Measurements from ENCODE around the gene ARRDC2. TPM values are rescaled to one million over a fixed set of nuclear protein-coding genes. Genes with fewer than 3 reads are reported as not detected.

ARRDC2 gene
- total and polyA plus RNA-seq, 2 of the 13 experiments (the other 11 are each of a cell fraction or from before 2014, with no cell fraction given), result 2.1 to 3.4 TPM

- TF ChIP-seq STAG1 (CRISPR knock-in tag; IDR thresholded peaks at IDR 0.05) (peak; percentile 98), REPIN1 (CRISPR knock-in tag; IDR thresholded peaks at IDR 0.05; ENCODE audit: borderline replicate concordance, low read depth) (peak; percentile 70; the same call in 1 of the 2 replicates), NR2F6 (IDR thresholded peaks at IDR 0.05) (no peak; the same call in 1 of the 2 replicates), NR2F6 (CRISPR knock-in tag; IDR thresholded peaks at IDR 0.05) (peak; percentile 58; the same call in 1 of the 2 replicates)
Observed at GRCh38 chr19:17996826-17997316, 11.1 kb upstream of the ARRDC2 start (continued).

DNA sequence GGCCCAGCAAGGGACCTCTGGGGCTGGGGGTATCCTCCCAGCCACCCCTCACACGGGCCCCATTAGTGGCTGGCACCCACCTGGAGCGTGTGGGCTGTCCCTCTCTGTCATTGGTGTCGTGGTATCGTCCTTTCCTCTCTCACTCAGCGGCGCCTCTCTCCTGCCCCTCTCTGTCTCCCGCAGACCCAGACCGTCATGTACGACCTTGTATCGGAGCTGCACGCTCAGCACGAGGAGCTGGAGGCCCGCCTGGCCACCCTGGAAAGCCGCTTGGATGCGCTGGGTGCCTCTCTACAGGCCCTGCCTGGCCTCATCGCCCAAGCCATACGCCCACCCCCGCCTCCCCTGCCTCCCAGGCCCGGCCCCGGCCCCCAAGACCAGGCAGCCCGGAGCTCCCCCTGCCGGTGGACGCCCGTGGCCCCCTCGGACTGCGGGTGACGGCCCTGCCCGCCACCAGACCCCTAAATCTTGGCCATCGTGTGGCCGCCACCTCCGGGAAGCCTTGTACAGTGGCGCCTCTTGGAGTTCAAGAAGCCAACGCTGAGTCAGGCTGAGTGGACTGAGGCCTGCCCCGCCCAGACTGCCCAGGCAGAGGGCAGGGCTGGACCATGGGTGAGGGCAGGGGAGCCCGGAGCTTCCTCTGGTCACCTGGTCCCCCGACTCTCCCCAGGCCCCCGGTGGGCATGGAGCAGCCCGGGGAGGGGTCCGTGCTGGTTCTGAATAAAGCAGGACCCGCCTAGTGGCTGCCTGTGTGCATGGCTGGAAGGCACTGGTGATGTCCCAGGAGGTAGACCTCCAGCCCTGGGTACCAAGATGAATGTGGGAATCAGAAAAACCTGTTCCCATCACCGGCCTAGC, 9.8 kb upstream of the ARRDC2 start:
- ATAC-seq, result peak; percentile 72
- no peak for TF ChIP-seq ARID2 (CRISPR knock-in tag; IDR thresholded peaks at IDR 0.05; ENCODE audit: borderline replicate concordance)
- TF ChIP-seq MIXL1 (CRISPR knock-in tag; IDR thresholded peaks at IDR 0.05), result no peak
- peak; percentile 16; the same call in 1 of the 2 replicates for TF ChIP-seq STAG1 (CRISPR knock-in tag; IDR thresholded peaks at IDR 0.05)
- no peak for TF ChIP-seq MXD4 (CRISPR knock-in tag; IDR thresholded peaks at IDR 0.05)
- no peak for TF ChIP-seq ZNF572 (CRISPR knock-in tag; IDR thresholded peaks at IDR 0.05)
- no peak for TF ChIP-seq POLR2A (IDR thresholded peaks at IDR 0.05; ENCODE audit: insufficient read depth in 1 of 2, low read depth in 2 of 2, low read length in 2 of 2)
- TF ChIP-seq ESRRA (CRISPR knock-in tag; IDR thresholded peaks at IDR 0.05; ENCODE audit: low read depth), result no peak
- TF ChIP-seq, protein P1, sequence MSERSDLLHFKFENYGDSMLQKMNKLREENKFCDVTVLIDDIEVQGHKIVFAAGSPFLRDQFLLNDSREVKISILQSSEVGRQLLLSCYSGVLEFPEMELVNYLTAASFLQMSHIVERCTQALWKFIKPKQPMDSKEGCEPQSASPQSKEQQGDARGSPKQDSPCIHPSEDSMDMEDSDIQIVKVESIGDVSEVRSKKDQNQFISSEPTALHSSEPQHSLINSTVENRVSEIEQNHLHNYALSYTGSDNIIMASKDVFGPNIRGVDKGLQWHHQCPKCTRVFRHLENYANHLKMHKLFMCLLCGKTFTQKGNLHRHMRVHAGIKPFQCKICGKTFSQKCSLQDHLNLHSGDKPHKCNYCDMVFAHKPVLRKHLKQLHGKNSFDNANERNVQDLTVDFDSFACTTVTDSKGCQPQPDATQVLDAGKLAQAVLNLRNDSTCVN (CRISPR knock-in tag; IDR thresholded peaks at IDR 0.05; ENCODE audit: borderline replicate concordance), result no peak
- no peak for TF ChIP-seq EEA1 (CRISPR knock-in tag; IDR thresholded peaks at IDR 0.05; ENCODE audit: borderline replicate concordance)
- TF ChIP-seq ZBTB21 (CRISPR knock-in tag; IDR thresholded peaks at IDR 0.05), result no peak
- TF ChIP-seq KDM2A (CRISPR knock-in tag; IDR thresholded peaks at IDR 0.05; ENCODE audit: borderline replicate concordance, low read depth), result no peak; the same call in 1 of the 2 replicates
- TF ChIP-seq CTCF (CRISPR knock-in tag; IDR thresholded peaks at IDR 0.05), result peak; percentile 74
- TF ChIP-seq, protein P2, sequence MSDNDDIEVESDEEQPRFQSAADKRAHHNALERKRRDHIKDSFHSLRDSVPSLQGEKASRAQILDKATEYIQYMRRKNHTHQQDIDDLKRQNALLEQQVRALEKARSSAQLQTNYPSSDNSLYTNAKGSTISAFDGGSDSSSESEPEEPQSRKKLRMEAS (IDR thresholded peaks at IDR 0.05), result peak; percentile 43; the same call in 1 of the 2 replicates
- TF ChIP-seq SAP130 (CRISPR knock-in tag; IDR thresholded peaks at IDR 0.05; ENCODE audit: low read depth), result peak; percentile 45; the same call in 1 of the 2 replicates
- TF ChIP-seq ZFP91 (CRISPR knock-in tag; IDR thresholded peaks at IDR 0.05; ENCODE audit: borderline replicate concordance), result peak; percentile 40; the same call in 1 of the 2 replicates

More for the DNA sequence above, 9.8 kb upstream of the ARRDC2 start:
- intact Hi-C loops (cut with micrococcal nuclease; ENCODE audit: unreplicated experiment), result loop anchor here (1.0 to 5.0 kb wide), 3 partner anchors 52 to 126 kb away; partner anchors contain the start of gene SLC5A5
- 1% methylated on average over 7 of the region's 41 CpGs for WGBS (ENCODE audit: low lambda C conversion rate)
- no peaks in the 10 kb centered on the region for H3K79me2 ChIP-seq (ENCODE audit: insufficient read depth, low read length)
- H4K20me1 ChIP-seq (ENCODE audit: insufficient read depth, low read length), result no peaks in the 10 kb centered on the region
- no peak overlapping the region for H3K27ac ChIP-seq (ENCODE audit: extremely low read length, insufficient read depth, low read length)
- peak overlapping the region; percentile 44; the same call in 1 of the 2 replicates for H3K9ac ChIP-seq (ENCODE audit: insufficient read depth, low read depth, low read length)
- H3K4me1 ChIP-seq (ENCODE audit: insufficient read depth, low read length), result peaks cover 29% of the 10 kb centered on the region
- no peak for FAIRE-seq
- H3K36me3 ChIP-seq (replicated peaks in 1 of 2; ENCODE audit: control insufficient read depth in 1 of 2, insufficient read depth in 2 of 2, low read length in 2 of 2), result no peaks in the 10 kb centered on the region
- H2AFZ ChIP-seq (ENCODE audit: low read length), result no peak overlapping the region
- BruUV-seq (replicated peaks), result no TSS peak
- ChIA-PET CTCF (ENCODE audit: low intra/inter-chr PET ratio, low total read pairs) (interaction anchor here (2.6 to 6.1 kb wide), 3 partner anchors 52 to 128 kb away, joined by 10 to 91 read pairs (median 23); no protein-coding TSS in a partner anchor), POLR2A (interaction anchor here (0.6 to 1.8 kb wide), 6 partner anchors 60 to 366 kb away, joined by 3 to 8 read pairs (median 4); partner anchors contain the start of genes CCDC124 and RPL18A)
- peak overlapping the region; percentile 9 to 67 (median 50); a peak in 5 of 6 replicates for H3K4me3 ChIP-seq (replicated peaks in 1 of 3; ENCODE audit: insufficient read depth in 1 of 3, low read depth in 2 of 3, low read length in 3 of 3)
- no peaks in the 10 kb centered on the region for H3K9me3 ChIP-seq (ENCODE audit: low read length)
- DNase-seq (ENCODE audit: low spot score), result peak; percentile 32
- in situ Hi-C loops (cut with HindIII; ENCODE audit: extremely low pct_ligation_motif_present, low pct_unique_long_range_greater_than_20kb), result no loop called here
- peaks cover 0 to 5% of the 10 kb centered on the region in 2 experiments; a peak in 1 of 5 replicates for H3K27me3 ChIP-seq (ENCODE audit: control insufficient read depth in 1 of 2, insufficient read depth in 2 of 2, low read length in 2 of 2)
- H3K4me2 ChIP-seq (ENCODE audit: low read depth, low read length), result peak overlapping the region; percentile 83
